HEK293 (cell line): Measurements from ENCODE around the gene THBS3.

Source experiments
- CTCF ChIA-PET: fragments of 350-600 bp; formaldehyde crosslinking; extraction: SDS; loops from one replicate; lab custom pipeline; 2021; ENCODE audit warnings: antibody characterized with exemption; lab: Yijun Ruan, JAX
- POLR2A ChIA-PET: fragments of 300-600 bp; formaldehyde crosslinking; extraction: SDS; loops from one replicate; lab custom pipeline; 2020; ENCODE audit warnings: antibody characterized with exemption, inconsistent platforms; lab: Yijun Ruan, JAX
- H3K27ac ChIP-seq: fragments of 200-500 bp; sonication (Bioruptor generic); 2 replicates; pipeline ENCODE4 v1.5.1; 2014; ENCODE audit warnings: low read depth, low read length, control low read depth, inconsistent platforms; ENCODE audit errors: extremely low read depth
- H3K36me3 ChIP-seq, 2 experiments: fragments of 200-500 bp in 1 of 2; sonication (Bioruptor generic) in 1 of 2; 1 replicate in 1 of 2; 2 replicates in 1 of 2; pipeline ENCODE4 v1.5.1; 2014 to 2017; ENCODE audit warnings: inconsistent platforms in 2 of 2, low read length in 2 of 2; ENCODE audit not compliant: control insufficient read depth in 2 of 2, insufficient read depth in 1 of 2
- H3K4me1 ChIP-seq: fragments of 200-500 bp; sonication (Bioruptor generic); 2 replicates; pipeline ENCODE4 v1.5.1; 2014; ENCODE audit warnings: mild to moderate bottlenecking, low read length, inconsistent platforms; ENCODE audit not compliant: control insufficient read depth, insufficient read depth
- H3K4me3 ChIP-seq: 2 replicates; pipeline ENCODE4 v1.5.1; 2011; ENCODE audit warnings: low read depth, mild to moderate bottlenecking, control low read depth, low read length, moderate library complexity
- H3K9me3 ChIP-seq: fragments of 200-500 bp; sonication (Bioruptor generic); 2 replicates; pipeline ENCODE4 v1.5.1; 2014; ENCODE audit warnings: low read depth, low read length, inconsistent platforms; ENCODE audit not compliant: control insufficient read depth, insufficient read depth
- BCL11A ChIP-seq: fragments of 450-650 bp; formaldehyde crosslinking; IDR thresholded peaks from 2 replicates; pipeline ENCODE4 v1.5.1; 2016; ENCODE audit warnings: low read depth, missing biosample characterization, missing genetic modification characterization
- GLIS1 ChIP-seq: fragments of 450-650 bp; formaldehyde crosslinking; IDR thresholded peaks from 2 replicates; pipeline ENCODE4 v1.5.1; 2016; ENCODE audit warnings: missing biosample characterization, missing genetic modification characterization
- GLIS2 ChIP-seq: fragments of 450-650 bp; formaldehyde crosslinking; IDR thresholded peaks from 2 replicates; pipeline ENCODE4 v1.5.1; 2016; ENCODE audit warnings: missing biosample characterization, missing genetic modification characterization
- HOXA7 ChIP-seq: sonication (generic); formaldehyde crosslinking; IDR thresholded peaks from 2 replicates; pipeline ENCODE4 v1.8.1; 2022; ENCODE audit warnings: missing genetic modification reagents, borderline replicate concordance
- IKZF3 ChIP-seq: fragments of 450-650 bp; IDR thresholded peaks from 2 replicates; pipeline ENCODE4 v1.5.0; 2018; ENCODE audit warnings: missing biosample characterization, mild to moderate bottlenecking, missing genetic modification characterization, moderate library complexity
- OSR2 ChIP-seq: fragments of 450-650 bp; formaldehyde crosslinking; IDR thresholded peaks from 2 replicates; pipeline ENCODE4 v1.5.1; 2016; ENCODE audit warnings: missing biosample characterization, missing genetic modification characterization
- OVOL3 ChIP-seq: fragments of 450-650 bp; formaldehyde crosslinking; IDR thresholded peaks from 2 replicates; pipeline ENCODE4 v1.5.1; 2016; ENCODE audit warnings: missing biosample characterization, missing genetic modification characterization
- SP3 ChIP-seq: fragments of 450-650 bp; formaldehyde crosslinking; IDR thresholded peaks from 2 replicates; pipeline ENCODE4 v1.5.1; 2016; ENCODE audit warnings: missing biosample characterization, missing genetic modification characterization
- WT1 ChIP-seq: fragments of 450-650 bp; formaldehyde crosslinking; IDR thresholded peaks from 2 replicates; pipeline ENCODE4 v1.5.1; 2016; ENCODE audit warnings: missing biosample characterization, missing genetic modification characterization
- ZEB2 ChIP-seq: fragments of 450-650 bp; formaldehyde crosslinking; IDR thresholded peaks from 2 replicates; pipeline ENCODE4 v1.5.1; 2016; ENCODE audit warnings: missing biosample characterization, missing genetic modification characterization
- ZNF132 ChIP-seq: fragments of 450-650 bp; formaldehyde crosslinking; IDR thresholded peaks from 2 replicates; pipeline ENCODE4 v1.5.1; 2017; ENCODE audit warnings: missing biosample characterization, missing genetic modification characterization, borderline replicate concordance
- ZNF155 ChIP-seq: fragments of 450-650 bp; formaldehyde crosslinking; IDR thresholded peaks from 2 replicates; pipeline ENCODE4 v1.5.1; 2016; ENCODE audit warnings: missing biosample characterization, missing genetic modification characterization
- ZNF157 ChIP-seq: fragments of 450-650 bp; formaldehyde crosslinking; IDR thresholded peaks from 2 replicates; pipeline ENCODE4 v1.5.1; 2016; ENCODE audit warnings: missing biosample characterization, missing genetic modification characterization
- ZNF324 ChIP-seq: fragments of 450-650 bp; formaldehyde crosslinking; IDR thresholded peaks from 2 replicates; pipeline ENCODE4 v1.5.1; 2016; ENCODE audit warnings: missing biosample characterization, missing genetic modification characterization
- ZNF335 ChIP-seq: fragments of 450-650 bp; formaldehyde crosslinking; conservative IDR thresholded peaks from 2 replicates; pipeline ENCODE4 v1.5.1; 2016; ENCODE audit warnings: missing biosample characterization, missing genetic modification characterization
- ZNF48 ChIP-seq: fragments of 450-650 bp; formaldehyde crosslinking; IDR thresholded peaks from 2 replicates; pipeline ENCODE4 v1.5.1; 2016; ENCODE audit warnings: missing biosample characterization, missing genetic modification characterization
- ZNF501 ChIP-seq: fragments of 450-650 bp; formaldehyde crosslinking; IDR thresholded peaks from 2 replicates; pipeline ENCODE4 v1.5.1; 2016; ENCODE audit warnings: missing biosample characterization, missing genetic modification characterization
- ZNF544 ChIP-seq: fragments of 450-650 bp; formaldehyde crosslinking; IDR thresholded peaks from 2 replicates; pipeline ENCODE4 v1.5.0; 2017; ENCODE audit warnings: missing biosample characterization, missing genetic modification characterization
- ZNF549 ChIP-seq: fragments of 450-650 bp; IDR thresholded peaks from 2 replicates; pipeline ENCODE4 v1.5.1; 2018; ENCODE audit warnings: missing biosample characterization, missing genetic modification characterization, mild to moderate bottlenecking, inconsistent platforms, moderate library complexity
- ZNF558 ChIP-seq: fragments of 450-650 bp; formaldehyde crosslinking; IDR thresholded peaks from 2 replicates; pipeline ENCODE4 v1.5.1; 2016; ENCODE audit warnings: missing biosample characterization, missing genetic modification characterization
- ZNF580 ChIP-seq: fragments of 450-650 bp; formaldehyde crosslinking; IDR thresholded peaks from 2 replicates; pipeline ENCODE4 v1.5.1; 2016; ENCODE audit warnings: missing biosample characterization, missing genetic modification characterization
- ZNF621 ChIP-seq: fragments of 450-650 bp; formaldehyde crosslinking; IDR thresholded peaks from 2 replicates; pipeline ENCODE4 v1.5.1; 2017; ENCODE audit warnings: missing biosample characterization, missing genetic modification characterization
- ZNF629 ChIP-seq: fragments of 450-650 bp; formaldehyde crosslinking; IDR thresholded peaks from 2 replicates; pipeline ENCODE4 v1.5.1; 2017; ENCODE audit warnings: missing biosample characterization, missing genetic modification characterization
- ZNF664 ChIP-seq: fragments of 450-650 bp; formaldehyde crosslinking; IDR thresholded peaks from 2 replicates; pipeline ENCODE4 v1.5.1; 2016; ENCODE audit warnings: missing biosample characterization, missing genetic modification characterization
- ZNF704 ChIP-seq: fragments of 450-650 bp; formaldehyde crosslinking; IDR thresholded peaks from 2 replicates; pipeline ENCODE4 v1.5.1; 2016; ENCODE audit warnings: missing biosample characterization, missing genetic modification characterization
- ZSCAN30 ChIP-seq: fragments of 450-650 bp; IDR thresholded peaks from 2 replicates; pipeline ENCODE4 v1.5.1; 2018; ENCODE audit warnings: missing biosample characterization, mild to moderate bottlenecking, missing genetic modification characterization, moderate library complexity
- ZSCAN5A ChIP-seq: fragments of 450-650 bp; formaldehyde crosslinking; IDR thresholded peaks from 2 replicates; pipeline ENCODE4 v1.5.1; 2016; ENCODE audit warnings: missing biosample characterization, missing genetic modification characterization
- TF ChIP-seq, protein P1 (sequence below): fragments of 450-650 bp; formaldehyde crosslinking; IDR thresholded peaks from 2 replicates; pipeline ENCODE4 v1.5.1; 2016; ENCODE audit warnings: missing biosample characterization, missing genetic modification characterization, borderline replicate concordance
- TF ChIP-seq, protein P2 (sequence below): fragments of 450-650 bp; IDR thresholded peaks from 2 replicates; pipeline ENCODE4 v1.5.1; 2018; ENCODE audit warnings: missing biosample characterization, missing genetic modification characterization
- TF ChIP-seq, protein P3 (sequence below): fragments of 450-650 bp; formaldehyde crosslinking; IDR thresholded peaks from 2 replicates; pipeline ENCODE4 v1.5.1; 2016; ENCODE audit warnings: missing biosample characterization, missing genetic modification characterization

Gene THBS3

DNA sequence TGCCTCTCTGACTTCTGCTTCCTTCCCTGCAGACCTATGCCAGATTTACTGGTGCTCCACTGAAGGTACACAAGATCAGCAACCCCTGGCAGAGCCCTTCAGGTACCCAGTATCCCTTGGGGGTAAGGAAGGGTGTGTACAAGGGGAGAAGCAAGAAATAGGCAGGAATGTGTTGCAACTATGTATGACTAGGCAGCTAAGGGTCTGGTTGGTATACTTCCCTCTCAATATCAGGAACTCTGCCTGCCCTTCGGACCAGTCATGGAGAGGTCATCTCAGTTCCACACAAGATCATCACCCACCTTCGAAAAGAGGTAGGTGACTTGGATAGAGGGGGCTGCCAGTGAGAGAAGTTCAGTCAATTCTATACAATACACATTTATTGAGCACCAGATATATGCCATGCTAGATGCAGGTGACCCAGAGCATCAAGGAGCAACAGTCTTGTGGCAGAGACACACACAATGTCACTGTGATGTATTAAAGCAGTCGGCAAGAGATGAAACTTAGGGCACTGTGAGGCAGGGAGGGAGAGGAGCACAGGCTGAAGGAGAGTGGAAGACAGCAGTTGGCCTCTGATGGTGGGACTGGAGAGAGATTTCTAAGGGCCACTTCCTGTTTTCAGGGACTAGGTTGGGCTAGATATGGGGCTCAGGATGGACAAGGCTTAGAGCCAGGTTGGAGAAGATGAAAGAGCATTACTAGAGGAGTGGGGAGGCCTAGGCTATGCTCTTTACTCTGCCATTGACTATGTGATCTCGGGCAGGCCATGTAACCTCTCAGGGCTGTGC lies 2.8 kb upstream of the THBS3 start (continued):
- TF ChIP-seq GLIS2 (tag by site-specific recombination) (no peak), WT1 (tag by site-specific recombination) (no peak)

- H3K4me1 ChIP-seq, result peaks cover 4% of the 10 kb centered on the region
- no peaks in the 10 kb centered on the region for H3K9me3 ChIP-seq
- CTCF ChIA-PET, result interaction anchor here (0.6 to 3.6 kb wide), 5 partner anchors 16 to 723 kb away, joined by 3 to 28 read pairs (median 4); partner anchors contain the start of genes KRTCAP2 and TRIM46
- peak overlapping the region; percentile 86; the same call in 1 of the 2 replicates for H3K27ac ChIP-seq
- peak overlapping the region; percentile 98 for H3K4me3 ChIP-seq
- peaks cover 0 to 23% of the 10 kb centered on the region in 2 experiments; a peak in 1 of 3 replicates for H3K36me3 ChIP-seq
- POLR2A ChIA-PET, result interaction anchor here (0.5 to 1.8 kb wide), 8 partner anchors 8 to 589 kb away, joined by 3 to 7 read pairs (median 4); partner anchors contain the start of genes FDPS and KRTCAP2
- TF ChIP-seq ZNF544 (tag by site-specific recombination) (no peak), ZNF629 (tag by site-specific recombination) (0 out of 2 replicates have a peak, but pooled peaks have one; percentile 15), ZSCAN5A (tag by site-specific recombination) (no peak), ZNF132 (tag by site-specific recombination) (no peak), HOXA7 (CRISPR knock-in tag) (no peak), ZNF580 (tag by site-specific recombination) (0 out of 2 replicates have a peak, but pooled peaks have one; percentile 61), BCL11A (tag by site-specific recombination) (no peak), ZNF501 (tag by site-specific recombination) (0 out of 2 replicates have a peak, but pooled peaks have one; percentile 13), IKZF3 (tag by site-specific recombination) (no peak), GLIS1 (tag by site-specific recombination) (no peak), ZNF664 (tag by site-specific recombination) (no peak), ZNF324 (tag by site-specific recombination) (no peak), ZNF704 (tag by site-specific recombination) (no peak), ZNF621 (no peak), OSR2 (tag by site-specific recombination) (no peak), ZNF558 (tag by site-specific recombination) (no peak), ZEB2 (tag by site-specific recombination) (no peak), ZNF549 (tag by site-specific recombination) (no peak), ZNF48 (tag by site-specific recombination) (no peak), ZSCAN30 (no peak), ZNF155 (tag by site-specific recombination) (no peak), SP3 (tag by site-specific recombination) (0 out of 2 replicates have a peak, but pooled peaks have one; percentile 14), ZNF335 (tag by site-specific recombination) (no peak), ZNF157 (tag by site-specific recombination) (no peak), OVOL3 (no peak)
- TF ChIP-seq, protein P1, sequence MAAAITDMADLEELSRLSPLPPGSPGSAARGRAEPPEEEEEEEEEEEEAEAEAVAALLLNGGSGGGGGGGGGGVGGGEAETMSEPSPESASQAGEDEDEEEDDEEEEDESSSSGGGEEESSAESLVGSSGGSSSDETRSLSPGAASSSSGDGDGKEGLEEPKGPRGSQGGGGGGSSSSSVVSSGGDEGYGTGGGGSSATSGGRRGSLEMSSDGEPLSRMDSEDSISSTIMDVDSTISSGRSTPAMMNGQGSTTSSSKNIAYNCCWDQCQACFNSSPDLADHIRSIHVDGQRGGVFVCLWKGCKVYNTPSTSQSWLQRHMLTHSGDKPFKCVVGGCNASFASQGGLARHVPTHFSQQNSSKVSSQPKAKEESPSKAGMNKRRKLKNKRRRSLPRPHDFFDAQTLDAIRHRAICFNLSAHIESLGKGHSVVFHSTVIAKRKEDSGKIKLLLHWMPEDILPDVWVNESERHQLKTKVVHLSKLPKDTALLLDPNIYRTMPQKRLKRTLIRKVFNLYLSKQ (tag by site-specific recombination), result no peak
- TF ChIP-seq, protein P2, sequence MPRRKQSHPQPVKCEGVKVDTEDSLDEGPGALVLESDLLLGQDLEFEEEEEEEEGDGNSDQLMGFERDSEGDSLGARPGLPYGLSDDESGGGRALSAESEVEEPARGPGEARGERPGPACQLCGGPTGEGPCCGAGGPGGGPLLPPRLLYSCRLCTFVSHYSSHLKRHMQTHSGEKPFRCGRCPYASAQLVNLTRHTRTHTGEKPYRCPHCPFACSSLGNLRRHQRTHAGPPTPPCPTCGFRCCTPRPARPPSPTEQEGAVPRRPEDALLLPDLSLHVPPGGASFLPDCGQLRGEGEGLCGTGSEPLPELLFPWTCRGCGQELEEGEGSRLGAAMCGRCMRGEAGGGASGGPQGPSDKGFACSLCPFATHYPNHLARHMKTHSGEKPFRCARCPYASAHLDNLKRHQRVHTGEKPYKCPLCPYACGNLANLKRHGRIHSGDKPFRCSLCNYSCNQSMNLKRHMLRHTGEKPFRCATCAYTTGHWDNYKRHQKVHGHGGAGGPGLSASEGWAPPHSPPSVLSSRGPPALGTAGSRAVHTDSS, result no peak; the same call in 1 of the 2 replicates
- TF ChIP-seq, protein P3, sequence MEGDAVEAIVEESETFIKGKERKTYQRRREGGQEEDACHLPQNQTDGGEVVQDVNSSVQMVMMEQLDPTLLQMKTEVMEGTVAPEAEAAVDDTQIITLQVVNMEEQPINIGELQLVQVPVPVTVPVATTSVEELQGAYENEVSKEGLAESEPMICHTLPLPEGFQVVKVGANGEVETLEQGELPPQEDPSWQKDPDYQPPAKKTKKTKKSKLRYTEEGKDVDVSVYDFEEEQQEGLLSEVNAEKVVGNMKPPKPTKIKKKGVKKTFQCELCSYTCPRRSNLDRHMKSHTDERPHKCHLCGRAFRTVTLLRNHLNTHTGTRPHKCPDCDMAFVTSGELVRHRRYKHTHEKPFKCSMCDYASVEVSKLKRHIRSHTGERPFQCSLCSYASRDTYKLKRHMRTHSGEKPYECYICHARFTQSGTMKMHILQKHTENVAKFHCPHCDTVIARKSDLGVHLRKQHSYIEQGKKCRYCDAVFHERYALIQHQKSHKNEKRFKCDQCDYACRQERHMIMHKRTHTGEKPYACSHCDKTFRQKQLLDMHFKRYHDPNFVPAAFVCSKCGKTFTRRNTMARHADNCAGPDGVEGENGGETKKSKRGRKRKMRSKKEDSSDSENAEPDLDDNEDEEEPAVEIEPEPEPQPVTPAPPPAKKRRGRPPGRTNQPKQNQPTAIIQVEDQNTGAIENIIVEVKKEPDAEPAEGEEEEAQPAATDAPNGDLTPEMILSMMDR (tag by site-specific recombination), result no peak
Measured at GRCh38 chr1:155209312-155209721, 1.6 kb upstream of the THBS3 start.
